HUES64 (cell line): ENCODE measurements around the gene JAZF1.
"Not testable (repeated sequence)": the region's sequence is repeated elsewhere in the genome, so short reads cannot be mapped to it uniquely, and the experiment has no call there.

ENCODE experiments used
- H3K27ac ChIP-seq: 2 replicates; pipeline ENCODE4 v1.7.0; 2013; ENCODE audit warnings: low read depth, low read length, inconsistent platforms
- H3K27me3 ChIP-seq: 2 replicates; pipeline ENCODE4 v1.6.1; 2013; ENCODE audit warnings: mild to moderate bottlenecking, low read length; ENCODE audit not compliant: insufficient read depth
- H3K36me3 ChIP-seq: 2 replicates; pipeline ENCODE4 v1.6.1; 2013; ENCODE audit warnings: mild to moderate bottlenecking, low read length; ENCODE audit not compliant: insufficient read depth
- H3K4me1 ChIP-seq: 2 replicates; pipeline ENCODE4 v1.6.1; 2013; ENCODE audit warnings: mild to moderate bottlenecking, low read length, moderate library complexity; ENCODE audit not compliant: insufficient read depth
- H3K4me3 ChIP-seq: 2 replicates; pipeline ENCODE4 v1.5.1; 2013; ENCODE audit warnings: mild to moderate bottlenecking, low read length, moderate library complexity
- H3K9ac ChIP-seq: 2 replicates; pipeline ENCODE4 v1.6.1; 2013; ENCODE audit warnings: mild to moderate bottlenecking, low read depth, low read length
- H3K9me3 ChIP-seq: 2 replicates; pipeline ENCODE4 v1.6.1; 2013; ENCODE audit warnings: low read depth, low read length; ENCODE audit not compliant: insufficient read depth
- WGBS: fragments of 150-250, 120-280 bp; methylation state at CpG from one replicate; pipeline ENCODE4 v1.1.7; 2013; ENCODE audit warnings: missing lambda C conversion rate; 5-methylcytosine and 5-hydroxymethylcytosine counted together

JAZF1 gene

DNA sequence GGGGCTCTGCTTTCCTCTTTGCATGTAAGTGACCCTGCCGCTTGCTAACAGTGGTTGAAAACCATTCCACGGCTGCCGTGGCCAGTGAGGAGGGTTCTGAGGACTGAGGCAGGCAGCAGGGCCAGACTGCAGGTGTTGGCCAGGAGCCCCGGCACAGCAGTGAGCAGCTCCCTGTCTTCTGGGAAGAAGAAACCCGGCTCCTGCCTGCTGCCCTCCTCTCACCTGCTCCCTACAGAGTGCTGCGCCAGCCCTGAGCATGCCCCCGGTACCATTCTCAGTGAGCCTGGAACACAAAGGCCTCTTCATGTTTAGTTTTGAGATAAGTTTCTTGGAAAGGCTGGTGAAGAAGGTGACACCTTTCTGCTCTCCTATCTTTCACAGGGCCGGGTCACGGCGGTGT lies 240.7 kb downstream of the JAZF1 start:
- Histone ChIP-seq H3K4me3 (no peak overlapping the region), H3K4me1 (no peaks in the 10 kb centered on the region), H3K27ac (no peak overlapping the region), H3K9me3 (no peaks in the 10 kb centered on the region), H3K27me3 (no peaks in the 10 kb centered on the region), H3K9ac (no peak overlapping the region), H3K36me3 (no peaks in the 10 kb centered on the region)
- WGBS, result 97% methylated on average over 10 of the region's 10 CpGs

DNA sequence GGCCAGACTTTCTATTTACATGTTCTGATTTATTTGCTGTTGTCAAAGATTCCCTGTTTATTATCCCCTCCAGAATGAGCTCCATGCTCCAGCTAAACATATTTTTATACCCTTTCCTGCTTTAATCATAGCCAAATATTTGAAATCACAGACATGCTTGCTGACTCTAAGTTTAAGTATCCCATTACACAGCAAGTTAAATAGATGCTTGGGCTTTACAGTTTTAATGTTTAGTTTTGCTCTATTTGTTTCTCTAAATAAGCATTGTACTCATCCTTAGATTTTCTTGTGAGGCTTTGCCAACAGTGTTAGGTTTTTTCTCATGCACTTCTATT lies 243.9 kb downstream of the JAZF1 start:
- Histone ChIP-seq H3K4me1 (peaks cover 11% of the 10 kb centered on the region), H3K4me3 (no peak overlapping the region), H3K27me3 (no peaks in the 10 kb centered on the region), H3K9ac (no peak overlapping the region), H3K9me3 (no peaks in the 10 kb centered on the region), H3K36me3 (no peaks in the 10 kb centered on the region), H3K27ac (no peak overlapping the region)

GRCh38 chr7:27936047-27936767 lies 244.4 kb downstream of the JAZF1 start:
- H3K27ac ChIP-seq, result no peak overlapping the region
- H3K9me3 ChIP-seq, result no peaks in the 10 kb centered on the region
- 94% methylated on average over 6 of the region's 6 CpGs for WGBS

DNA sequence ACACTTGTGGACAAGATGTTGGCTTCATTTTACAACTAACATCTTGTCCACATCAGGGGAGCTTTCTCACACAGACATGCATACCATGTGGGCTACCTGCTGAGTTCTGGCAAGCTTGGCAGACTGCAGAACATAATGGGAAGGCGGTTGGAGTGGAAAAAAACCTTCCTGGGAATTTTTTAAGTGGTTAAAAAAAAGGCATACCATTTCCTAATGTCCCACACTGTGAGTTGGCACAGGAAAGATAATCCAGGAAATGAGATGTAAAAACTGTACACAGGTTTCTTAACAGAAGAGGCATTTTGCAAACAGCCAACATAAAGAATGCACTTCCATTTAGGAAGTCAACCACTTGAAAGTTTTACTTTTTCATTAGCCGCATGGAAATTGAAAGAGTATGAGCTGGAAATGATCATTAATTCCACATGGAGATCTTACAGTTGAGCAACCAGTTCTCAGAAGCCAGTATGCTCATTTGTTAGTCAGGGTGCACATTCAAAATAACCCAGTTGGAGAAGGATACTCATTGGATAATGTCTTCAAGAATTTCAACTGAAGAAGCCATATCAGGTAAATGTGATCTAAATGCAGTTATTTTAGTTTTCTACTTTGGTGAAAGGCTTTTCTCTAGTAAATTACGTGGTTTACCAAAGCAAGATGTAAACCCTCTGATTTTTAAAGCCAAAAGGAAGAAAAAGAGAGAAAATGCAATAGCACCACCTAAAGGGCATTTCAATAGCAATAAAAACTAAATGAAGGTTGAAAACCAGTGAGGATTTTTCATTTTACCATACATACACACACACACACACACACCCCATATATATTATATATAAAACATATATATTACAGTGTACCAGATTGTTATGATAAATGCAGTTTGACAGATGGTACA lies 246.7 kb downstream of the JAZF1 start:
- no peaks in the 10 kb centered on the region for H3K9me3 ChIP-seq
- H3K4me1 ChIP-seq, result peaks cover 11% of the 10 kb centered on the region
- H3K4me3 ChIP-seq, result no peak overlapping the region
- H3K27me3 ChIP-seq, result no peaks in the 10 kb centered on the region
- WGBS, result 44% methylated on average over 3 of the region's 3 CpGs
- no peak overlapping the region for H3K9ac ChIP-seq
- H3K27ac ChIP-seq, result peak overlapping the region; percentile 62
- H3K36me3 ChIP-seq, result no peaks in the 10 kb centered on the region

More at GRCh38 chr7:27936047-27936767, 244.4 kb downstream of the JAZF1 start:
- H3K4me1 ChIP-seq, result peaks cover 11% of the 10 kb centered on the region
- H3K36me3 ChIP-seq, result no peaks in the 10 kb centered on the region
- H3K27me3 ChIP-seq, result no peaks in the 10 kb centered on the region
- no peak overlapping the region for H3K9ac ChIP-seq
- H3K4me3 ChIP-seq, result no peak overlapping the region

- Histone ChIP-seq H3K27me3 (no peaks in the 10 kb centered on the region), H3K27ac (no peak overlapping the region), H3K4me1 (peaks cover 11% of the 10 kb centered on the region), H3K36me3 (no peaks in the 10 kb centered on the region), H3K9me3 (no peaks in the 10 kb centered on the region), H3K9ac (no peak overlapping the region), H3K4me3 (no peak overlapping the region)
Observed at GRCh38 chr7:27930910-27931476, 249.6 kb downstream of the JAZF1 start.

- Histone ChIP-seq H3K36me3 (no peaks in the 10 kb centered on the region), H3K4me3 (no peak overlapping the region), H3K27ac (no peak overlapping the region), H3K9me3 (no peaks in the 10 kb centered on the region), H3K27me3 (no peaks in the 10 kb centered on the region), H3K9ac (no peak overlapping the region), H3K4me1 (peaks cover 11% of the 10 kb centered on the region)
- WGBS, result 88% methylated on average over 3 of the region's 3 CpGs
Observed at GRCh38 chr7:27929127-27929526, 251.5 kb downstream of the JAZF1 start.

GRCh38 chr7:27928001-27928400 lies 252.6 kb downstream of the JAZF1 start:
- no peaks in the 10 kb centered on the region for H3K27me3 ChIP-seq
- H3K4me1 ChIP-seq, result peaks cover 4% of the 10 kb centered on the region; the same call in 1 of the 2 replicates
- no peak overlapping the region for H3K27ac ChIP-seq
- no peak overlapping the region for H3K4me3 ChIP-seq
- H3K9ac ChIP-seq, result no peak overlapping the region
- H3K36me3 ChIP-seq, result no peaks in the 10 kb centered on the region
- H3K9me3 ChIP-seq, result no peaks in the 10 kb centered on the region

- Histone ChIP-seq H3K9me3 (no peaks in the 10 kb centered on the region), H3K4me1 (peaks cover 8% of the 10 kb centered on the region), H3K36me3 (no peaks in the 10 kb centered on the region), H3K27ac (no peak overlapping the region), H3K9ac (no peak overlapping the region), H3K4me3 (no peak overlapping the region), H3K27me3 (no peaks in the 10 kb centered on the region)
- WGBS, result 95% methylated on average over 6 of the region's 6 CpGs
Observed at GRCh38 chr7:27925573-27926201, 254.9 kb downstream of the JAZF1 start.

DNA sequence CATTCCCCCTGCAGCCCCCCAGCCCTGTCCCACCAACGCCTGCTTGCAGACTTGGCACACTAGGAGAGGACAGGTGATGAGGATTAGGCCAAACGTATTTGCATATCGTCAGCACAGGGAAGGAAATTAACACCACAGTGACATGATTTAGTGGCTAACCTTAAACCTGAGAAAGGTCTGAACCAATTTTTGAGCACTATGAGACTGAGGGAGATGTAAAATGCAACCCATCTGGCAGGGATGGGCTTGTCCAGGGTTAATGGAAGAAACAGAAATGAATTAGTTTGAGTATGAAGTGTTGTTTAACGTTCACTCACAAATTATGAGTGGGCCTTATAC lies 257.0 kb downstream of the JAZF1 start:
- no peak overlapping the region for H3K9ac ChIP-seq
- no peaks in the 10 kb centered on the region for H3K36me3 ChIP-seq
- H3K27ac ChIP-seq, result no peak overlapping the region
- peaks cover 26% of the 10 kb centered on the region for H3K4me1 ChIP-seq
- no peaks in the 10 kb centered on the region for H3K9me3 ChIP-seq
- H3K4me3 ChIP-seq, result no peak overlapping the region
- WGBS, result 86% methylated on average over 4 of the region's 4 CpGs
- no peaks in the 10 kb centered on the region for H3K27me3 ChIP-seq

DNA sequence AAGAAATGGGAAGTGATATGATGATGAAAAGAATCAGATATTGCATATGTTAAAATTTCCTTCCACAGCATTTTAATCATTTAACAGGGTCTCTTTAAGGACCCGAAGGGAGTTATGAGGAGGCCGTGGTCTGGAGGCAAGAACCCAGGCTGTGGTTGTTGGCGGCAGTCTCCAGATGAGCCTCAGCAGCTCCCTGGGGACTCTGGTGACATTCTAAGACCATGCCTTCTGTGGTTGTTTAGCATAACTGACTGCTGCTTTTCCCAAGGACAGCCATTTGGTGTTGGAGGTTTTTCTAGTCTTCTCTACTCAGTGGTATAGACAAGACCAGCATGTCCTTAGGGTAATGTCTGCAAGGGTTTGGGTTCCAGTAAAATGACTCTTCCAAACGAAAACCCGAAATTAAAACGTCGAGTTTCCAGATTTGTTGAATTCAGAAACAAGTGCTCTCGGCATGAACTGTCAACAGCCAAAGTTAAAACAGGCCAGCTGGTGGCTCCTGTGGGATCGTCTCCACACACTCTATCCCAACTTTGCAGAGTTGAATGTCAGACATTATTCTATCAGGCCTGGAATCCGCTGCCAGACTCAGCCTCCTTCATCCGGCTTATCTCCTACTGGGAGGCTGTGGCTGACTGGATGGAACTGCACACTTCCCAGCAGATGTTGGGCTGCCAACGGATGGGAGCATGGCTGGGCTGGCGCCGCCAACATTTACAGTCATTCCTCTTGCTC lies 257.5 kb downstream of the JAZF1 start:
- no peaks in the 10 kb centered on the region for H3K27me3 ChIP-seq
- 88% methylated on average over 14 of the region's 14 CpGs for WGBS
- peaks cover 28% of the 10 kb centered on the region for H3K4me1 ChIP-seq
- H3K36me3 ChIP-seq, result no peaks in the 10 kb centered on the region
- no peaks in the 10 kb centered on the region for H3K9me3 ChIP-seq
- no peak overlapping the region for H3K9ac ChIP-seq
- no peak overlapping the region for H3K4me3 ChIP-seq
- H3K27ac ChIP-seq, result no peak overlapping the region

- H3K9me3 ChIP-seq, H3K4me3 ChIP-seq, H3K27me3 ChIP-seq, H3K27ac ChIP-seq, H3K36me3 ChIP-seq, H3K9ac ChIP-seq: not testable (repeated sequence)
- H3K4me1 ChIP-seq, result peaks cover 28% of the 10 kb centered on the region
- 96% methylated on average over 8 of the region's 8 CpGs for WGBS
Observed at GRCh38 chr7:27922389-27922788, 258.2 kb downstream of the JAZF1 start.
